IPS-18a (cell line): ENCODE measurements around the gene ELAVL3.
"Not testable (repeated sequence)": the region's sequence is repeated elsewhere in the genome, so short reads cannot be mapped to it uniquely, and the experiment has no call there.

Experiments
- H3K27ac ChIP-seq: one replicate; pipeline ENCODE4 v1.5.1; 2013; ENCODE audit warnings: low read length
- H3K27me3 ChIP-seq: one replicate; pipeline ENCODE4 v1.6.1; 2013; ENCODE audit warnings: mild to moderate bottlenecking, low read length; ENCODE audit not compliant: control insufficient read depth, insufficient read depth
- H3K36me3 ChIP-seq: one replicate; pipeline ENCODE4 v1.6.1; 2013; ENCODE audit warnings: low read depth, low read length; ENCODE audit not compliant: control insufficient read depth
- H3K4me1 ChIP-seq: one replicate; pipeline ENCODE4 v1.6.1; 2013; ENCODE audit warnings: low read depth, low read length; ENCODE audit not compliant: control insufficient read depth
- H3K4me3 ChIP-seq: one replicate; pipeline ENCODE4 v1.5.1; 2013; ENCODE audit warnings: low read length
- H3K9ac ChIP-seq: one replicate; pipeline ENCODE4 v1.6.1; 2013; ENCODE audit warnings: mild to moderate bottlenecking, low read length, moderate library complexity
- H3K9me3 ChIP-seq: one replicate; pipeline ENCODE4 v1.6.1; 2013; ENCODE audit warnings: low read depth, low read length; ENCODE audit not compliant: control insufficient read depth

The ELAVL3 gene

DNA sequence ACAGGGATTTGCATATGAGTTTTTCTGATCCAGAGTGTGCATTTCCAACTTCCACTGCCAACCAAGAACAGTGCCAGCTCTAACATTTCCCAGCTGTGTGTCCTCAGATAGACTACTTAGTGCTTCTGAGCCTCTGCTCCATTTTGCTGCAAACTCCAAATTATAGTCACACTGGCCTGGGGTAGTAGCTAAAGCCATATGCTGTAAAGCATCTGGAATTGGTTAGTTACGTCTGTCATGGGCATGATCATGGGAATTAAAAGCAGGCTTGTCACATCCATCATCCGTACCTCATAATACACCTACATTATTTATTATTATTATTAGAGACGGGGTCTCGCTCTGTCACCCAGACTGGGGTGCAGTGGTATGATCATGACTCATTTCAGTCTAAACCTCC is 7.1 kb downstream of the ELAVL3 start:
- Histone ChIP-seq H3K9ac (no peak overlapping the region), H3K4me1 (no peaks in the 10 kb centered on the region), H3K27me3 (peaks cover 2% of the 10 kb centered on the region), H3K9me3 (no peaks in the 10 kb centered on the region), H3K36me3 (no peaks in the 10 kb centered on the region), H3K27ac (no peak overlapping the region), H3K4me3 (no peak overlapping the region)

DNA sequence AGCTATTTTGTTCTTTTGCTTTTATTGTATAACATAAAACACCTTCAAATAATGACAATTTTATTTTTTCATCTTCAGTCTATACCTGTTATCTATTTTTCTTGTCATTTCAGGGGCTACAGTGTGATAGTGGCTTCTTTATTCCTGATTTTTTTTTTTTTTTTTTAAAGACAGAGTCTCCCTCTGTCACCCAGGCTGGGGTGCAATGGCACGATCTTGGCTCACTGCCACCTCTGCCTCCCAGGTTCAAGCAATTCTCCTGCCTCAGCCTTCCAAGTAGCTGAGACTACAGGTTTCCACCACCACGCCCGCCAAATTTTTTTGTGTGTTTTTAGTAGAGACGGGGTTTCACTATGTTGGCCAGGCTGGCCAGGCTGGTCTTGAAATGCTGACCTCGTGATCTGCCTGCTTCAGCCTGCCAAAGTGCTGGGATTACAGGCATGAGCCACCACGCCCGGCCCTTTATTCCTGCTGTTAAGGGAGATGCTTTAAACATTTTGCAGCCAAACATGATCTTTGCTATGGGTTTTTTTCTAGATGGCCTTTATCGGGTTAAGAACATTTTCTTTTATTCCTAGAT is 12.5 kb downstream of the ELAVL3 start:
- H3K27me3 ChIP-seq, H3K36me3 ChIP-seq, H3K27ac ChIP-seq, H3K9me3 ChIP-seq, H3K9ac ChIP-seq, H3K4me3 ChIP-seq, H3K4me1 ChIP-seq: not testable (repeated sequence)

DNA sequence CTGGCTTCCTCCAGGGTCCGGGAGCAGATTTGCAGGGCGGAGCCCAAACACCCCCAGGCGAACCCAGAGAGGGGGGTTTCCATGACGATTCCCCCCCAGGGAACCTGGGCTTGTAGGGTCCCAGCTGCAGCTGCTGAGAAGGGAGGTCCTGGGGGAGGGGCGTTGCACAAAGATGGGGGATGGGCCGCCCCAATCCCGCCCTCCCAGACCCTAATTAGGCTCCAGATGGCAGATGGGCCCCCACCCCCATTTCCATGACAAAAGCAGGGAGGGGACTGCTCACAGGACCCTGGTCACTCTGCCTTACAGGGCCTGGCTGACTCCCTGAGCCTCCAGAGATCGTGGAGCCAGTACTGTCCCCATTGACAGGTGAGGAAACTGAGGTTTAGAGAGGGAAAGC is 15.2 kb downstream of the ELAVL3 start:
- Histone ChIP-seq H3K4me1 (peaks cover 4% of the 10 kb centered on the region), H3K9ac (no peak overlapping the region), H3K27ac (no peak overlapping the region), H3K4me3 (no peak overlapping the region), H3K27me3 (no peaks in the 10 kb centered on the region), H3K9me3 (no peaks in the 10 kb centered on the region), H3K36me3 (no peaks in the 10 kb centered on the region)

DNA sequence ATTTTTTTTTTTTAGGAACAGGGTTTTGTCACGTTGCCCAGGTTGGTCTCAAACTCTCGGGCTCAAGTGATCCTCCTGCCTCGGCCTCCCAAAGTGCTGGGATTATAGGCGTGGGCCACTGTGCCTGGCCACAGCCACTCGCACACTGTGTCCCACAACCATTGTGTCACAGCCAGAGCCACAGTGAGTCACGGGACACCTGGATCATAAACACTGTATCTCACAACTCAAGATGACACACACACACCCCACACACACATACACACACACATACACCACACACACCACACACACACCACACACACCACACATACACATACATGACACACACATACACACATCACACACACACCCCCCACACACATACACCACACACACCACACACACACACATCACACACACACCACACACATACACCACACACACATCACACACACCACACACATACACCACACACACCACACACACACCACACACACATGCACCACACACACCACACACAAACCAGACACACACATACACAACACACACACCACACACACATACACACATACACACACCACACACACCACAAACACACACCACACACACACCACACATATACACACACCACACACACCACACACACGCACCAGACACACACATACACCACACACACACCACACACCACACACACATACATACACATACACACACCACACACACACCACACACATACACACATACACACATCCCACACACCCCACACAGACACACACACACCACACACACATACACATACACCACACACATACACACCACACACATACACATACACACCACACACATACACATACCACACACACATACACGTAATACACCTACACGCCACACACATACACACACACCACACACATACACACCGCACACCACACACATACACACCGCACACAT is 16.2 kb downstream of the ELAVL3 start:
- H3K27ac ChIP-seq, result no peak overlapping the region
- H3K4me3 ChIP-seq, result no peak overlapping the region
- no peaks in the 10 kb centered on the region for H3K27me3 ChIP-seq
- H3K36me3 ChIP-seq, result no peaks in the 10 kb centered on the region
- H3K4me1 ChIP-seq, result peaks cover 4% of the 10 kb centered on the region
- no peak overlapping the region for H3K9ac ChIP-seq
- no peaks in the 10 kb centered on the region for H3K9me3 ChIP-seq

DNA sequence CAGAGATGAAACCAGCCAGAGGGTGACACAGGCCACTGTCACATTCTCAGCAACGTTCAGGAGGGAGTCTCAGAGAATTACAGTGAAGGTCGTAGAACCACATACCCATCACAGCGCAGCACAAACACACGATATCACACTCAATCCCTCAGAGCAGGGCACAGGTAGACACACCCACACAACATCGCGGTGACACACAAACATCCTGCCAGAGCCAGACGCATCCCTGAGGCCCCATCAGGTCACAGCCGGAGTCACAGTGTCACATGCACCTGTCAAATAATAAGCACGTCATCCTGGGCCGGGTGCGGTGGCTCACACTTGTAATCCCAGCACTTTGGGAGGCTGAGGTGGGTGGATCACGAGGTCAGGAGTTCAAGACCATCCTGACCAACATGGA is 17.5 kb downstream of the ELAVL3 start:
- no peaks in the 10 kb centered on the region for H3K27me3 ChIP-seq
- H3K4me1 ChIP-seq, result peaks cover 4% of the 10 kb centered on the region
- H3K4me3 ChIP-seq, result no peak overlapping the region
- no peaks in the 10 kb centered on the region for H3K36me3 ChIP-seq
- no peaks in the 10 kb centered on the region for H3K9me3 ChIP-seq
- H3K9ac ChIP-seq, result no peak overlapping the region
- H3K27ac ChIP-seq, result no peak overlapping the region

DNA sequence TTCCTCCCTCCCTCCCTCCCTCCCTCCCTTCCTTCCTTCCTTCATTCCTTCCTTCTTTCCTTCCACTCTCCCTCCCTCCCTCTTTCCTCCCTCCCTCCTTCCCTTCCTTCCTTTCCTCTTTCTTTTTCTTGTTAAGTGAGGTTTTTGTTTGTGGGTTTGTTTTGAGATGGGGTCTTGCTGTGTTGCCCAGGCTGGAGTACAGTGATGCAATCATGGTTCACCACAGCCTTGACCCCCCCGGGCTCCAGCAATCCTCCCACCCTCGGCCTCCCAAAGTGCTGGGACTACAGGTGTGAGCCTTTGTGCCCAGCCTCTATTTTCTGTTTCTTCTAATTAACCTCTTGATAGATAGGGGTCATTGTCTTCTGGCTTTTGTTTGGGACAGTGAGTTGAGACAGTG is 19.4 kb downstream of the ELAVL3 start:
- no peak overlapping the region for H3K9ac ChIP-seq
- no peaks in the 10 kb centered on the region for H3K36me3 ChIP-seq
- no peaks in the 10 kb centered on the region for H3K9me3 ChIP-seq
- no peak overlapping the region for H3K4me3 ChIP-seq
- peaks cover 4% of the 10 kb centered on the region for H3K4me1 ChIP-seq
- H3K27me3 ChIP-seq, result no peaks in the 10 kb centered on the region
- H3K27ac ChIP-seq, result no peak overlapping the region

DNA sequence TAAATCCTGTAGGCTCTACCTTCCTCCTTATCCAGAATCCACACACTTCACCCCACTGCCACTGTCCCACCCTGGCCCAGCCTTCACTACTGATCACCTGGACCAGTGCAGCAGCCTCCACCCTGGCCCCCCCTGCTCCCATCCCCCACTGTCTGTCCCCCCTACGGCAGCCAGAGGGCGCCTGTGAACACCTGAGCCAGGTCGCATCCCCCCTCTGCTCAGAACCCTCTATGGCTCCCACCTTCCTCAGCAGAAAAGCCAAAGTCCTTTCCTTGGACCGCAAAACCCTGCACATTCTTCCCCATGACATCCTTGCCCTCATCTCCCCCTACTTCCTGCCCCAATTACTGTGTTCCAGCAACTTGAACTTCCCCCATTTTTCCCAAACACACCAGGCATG is 20.6 kb downstream of the ELAVL3 start:
- no peak overlapping the region for H3K27ac ChIP-seq
- no peak overlapping the region for H3K9ac ChIP-seq
- H3K27me3 ChIP-seq, result no peaks in the 10 kb centered on the region
- peaks cover 2% of the 10 kb centered on the region for H3K4me1 ChIP-seq
- H3K9me3 ChIP-seq, result no peaks in the 10 kb centered on the region
- no peak overlapping the region for H3K4me3 ChIP-seq
- no peaks in the 10 kb centered on the region for H3K36me3 ChIP-seq

DNA sequence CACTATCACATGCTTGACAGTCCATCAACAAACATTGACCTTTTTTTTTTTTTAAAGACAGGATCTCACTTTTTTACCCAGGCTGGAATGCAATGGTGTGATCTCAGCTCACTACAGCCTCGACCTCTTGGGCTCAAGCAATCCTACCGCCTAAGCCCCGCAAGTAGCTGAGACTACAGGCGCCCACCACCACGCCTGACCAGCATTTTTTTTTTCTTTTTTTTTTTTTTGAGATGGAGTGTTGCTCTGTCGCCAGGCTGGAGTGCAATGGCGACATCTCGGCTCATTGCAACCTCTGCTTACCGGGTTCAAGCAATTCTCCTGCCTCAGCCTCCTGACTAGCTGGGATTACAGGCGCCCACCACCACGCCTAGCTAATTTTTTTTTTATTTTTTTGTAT is 21.9 kb downstream of the ELAVL3 start:
- not testable (repeated sequence) for H3K27ac ChIP-seq, H3K9me3 ChIP-seq, H3K36me3 ChIP-seq, H3K4me3 ChIP-seq, H3K4me1 ChIP-seq, H3K27me3 ChIP-seq, H3K9ac ChIP-seq

DNA sequence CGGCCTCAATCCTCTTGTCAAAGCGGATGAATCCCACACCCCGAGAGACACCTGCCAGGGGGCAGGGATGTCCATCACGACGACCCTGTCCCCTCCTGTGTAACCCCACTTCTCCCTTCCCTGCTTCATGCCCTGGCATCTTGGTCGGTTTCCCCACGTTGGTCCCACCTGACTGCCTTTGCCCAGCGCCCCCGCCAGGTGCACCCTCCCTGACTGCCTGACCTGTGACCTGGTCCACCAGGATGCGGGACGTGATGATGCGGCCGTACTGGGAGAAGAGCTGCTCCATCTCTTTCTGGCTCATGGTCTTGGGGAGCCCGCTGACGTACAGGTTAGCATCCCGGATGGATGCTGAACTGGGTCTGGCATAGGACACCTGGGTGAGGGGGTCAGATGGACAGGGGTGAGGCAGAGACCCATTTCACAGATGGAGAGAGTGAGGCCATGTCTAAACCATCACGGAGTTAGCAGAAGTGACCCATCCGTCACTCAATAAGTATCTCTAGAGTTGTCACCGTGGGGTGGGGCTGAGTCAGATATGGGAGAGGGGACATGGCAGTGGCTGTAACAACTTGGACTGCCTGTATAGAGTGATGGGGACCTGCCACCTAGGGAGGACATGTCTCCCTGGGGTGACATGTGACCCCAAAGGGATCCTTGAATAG is 22.5 kb downstream of the ELAVL3 start:
- H3K36me3 ChIP-seq, result no peaks in the 10 kb centered on the region
- no peaks in the 10 kb centered on the region for H3K9me3 ChIP-seq
- H3K27ac ChIP-seq, result no peak overlapping the region
- no peaks in the 10 kb centered on the region for H3K27me3 ChIP-seq
- H3K9ac ChIP-seq, result no peak overlapping the region
- H3K4me1 ChIP-seq, result no peaks in the 10 kb centered on the region
- no peak overlapping the region for H3K4me3 ChIP-seq

DNA sequence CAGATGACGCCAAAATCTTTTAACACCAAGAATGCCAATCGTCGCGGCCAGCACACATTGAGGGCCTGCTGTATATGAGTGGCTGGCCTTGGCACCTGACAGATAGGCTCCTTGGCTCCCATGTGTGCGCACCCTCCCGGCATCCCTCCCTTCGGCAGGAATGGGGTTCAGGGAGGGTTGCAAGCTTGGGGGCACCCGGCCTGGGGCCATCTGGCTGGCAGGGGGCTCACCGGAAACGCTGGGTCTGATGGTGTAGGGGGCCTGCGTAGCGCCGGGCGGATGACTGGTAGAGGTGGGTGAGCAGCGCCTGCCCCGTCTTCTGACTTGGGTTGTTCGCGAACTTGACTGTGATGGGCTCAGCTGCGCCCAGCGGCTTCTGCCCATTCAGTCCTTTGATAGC is 23.0 kb downstream of the ELAVL3 start:
- Histone ChIP-seq H3K4me1 (no peaks in the 10 kb centered on the region), H3K27me3 (no peaks in the 10 kb centered on the region), H3K9ac (no peak overlapping the region), H3K27ac (no peak overlapping the region), H3K9me3 (no peaks in the 10 kb centered on the region), H3K4me3 (no peak overlapping the region), H3K36me3 (no peaks in the 10 kb centered on the region)

DNA sequence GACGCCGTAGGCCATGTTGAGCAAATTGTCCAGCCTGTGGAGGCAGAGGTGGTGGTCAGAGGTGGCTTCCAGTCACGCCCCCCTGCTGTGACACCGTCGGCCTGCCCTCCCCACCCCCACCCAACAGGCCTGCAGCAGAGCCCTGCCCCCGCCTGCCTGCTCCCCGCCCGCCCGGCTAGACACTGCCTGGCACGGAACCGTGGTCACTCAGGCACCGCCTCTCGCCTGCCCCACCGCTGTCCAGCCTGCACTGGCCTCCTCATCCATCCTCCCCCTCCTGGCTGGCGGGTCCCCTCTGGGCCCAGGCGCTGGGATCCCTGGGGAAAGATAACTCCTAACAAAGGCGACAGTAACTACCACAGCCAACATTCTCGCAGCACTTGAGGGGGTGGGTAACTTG is 23.7 kb downstream of the ELAVL3 start:
- Histone ChIP-seq H3K4me3 (no peak overlapping the region), H3K27me3 (no peaks in the 10 kb centered on the region), H3K27ac (no peak overlapping the region), H3K4me1 (peaks cover 3% of the 10 kb centered on the region), H3K9me3 (no peaks in the 10 kb centered on the region), H3K36me3 (no peaks in the 10 kb centered on the region), H3K9ac (no peak overlapping the region)
